SU-DHL-6 (cell line): Measurements from ENCODE around the gene THSD4.

Experiments
- H2AFZ ChIP-seq: fragments of 200-600 bp; sonication (generic); 2 replicates; pipeline ENCODE4 v1.6.1; 2014; ENCODE audit warnings: low read depth, mild to moderate bottlenecking, moderate library complexity, mixed read lengths, antibody characterized with exemption, low read length; ENCODE audit not compliant: severe bottlenecking
- H3F3A ChIP-seq: fragments of 200-600 bp; shearing (Covaris generic); 2 replicates; pipeline ENCODE4 v1.6.0; 2016; ENCODE audit warnings: antibody characterized with exemption, mild to moderate bottlenecking; ENCODE audit not compliant: insufficient read depth
- H3K27ac ChIP-seq: fragments of 200-600 bp; sonication (generic); 2 replicates; pipeline ENCODE4 v1.5.1; 2016; ENCODE audit warnings: low read depth, mild to moderate bottlenecking, low read length, moderate library complexity, mixed read lengths
- H3K27me3 ChIP-seq: fragments of 200-600 bp; sonication (generic), shearing (Covaris generic); 2 replicates; pipeline ENCODE4 v1.6.0; 2014; ENCODE audit warnings: mild to moderate bottlenecking, low read length
- H3K36me3 ChIP-seq: fragments of 200-600 bp; sonication (generic); 2 replicates; pipeline ENCODE4 v1.6.1; 2014; ENCODE audit warnings: mild to moderate bottlenecking, low read length, mixed read lengths
- H3K4me2 ChIP-seq: fragments of 300-600, 200-600 bp; shearing (Covaris generic), sonication (generic); 2 replicates; pipeline ENCODE4 v1.6.0; 2014; ENCODE audit warnings: low read length, low read depth, mild to moderate bottlenecking; ENCODE audit not compliant: poor library complexity, severe bottlenecking
- H3K4me3 ChIP-seq: fragments of 200-600 bp; sonication (generic); 2 replicates; pipeline ENCODE4 v1.5.1; 2014; ENCODE audit warnings: antibody characterized with exemption, low read length, mild to moderate bottlenecking, mixed read lengths; ENCODE audit not compliant: insufficient read depth, poor library complexity, severe bottlenecking
- H3K79me2 ChIP-seq: fragments of 200-600 bp; sonication (generic); 2 replicates; pipeline ENCODE4 v1.6.1; 2014; ENCODE audit warnings: mild to moderate bottlenecking, low read length, moderate library complexity; ENCODE audit not compliant: insufficient read depth
- H3K9ac ChIP-seq: fragments of 200-600 bp; sonication (generic); 2 replicates; pipeline ENCODE4 v1.7.0; 2014; ENCODE audit warnings: mild to moderate bottlenecking, low read length
- H3K9me2 ChIP-seq: fragments of 200-600 bp; sonication (generic); replicated peaks from 2 replicates; pipeline ENCODE4 v1.6.1; 2014; ENCODE audit warnings: low read length; ENCODE audit not compliant: insufficient read depth
- H3K9me3 ChIP-seq: fragments of 200-600 bp; sonication (generic); 2 replicates; pipeline ENCODE4 v1.6.1; 2014; ENCODE audit warnings: low read length, mixed read lengths; ENCODE audit not compliant: insufficient read depth
- H4K20me1 ChIP-seq: fragments of 200-600 bp; sonication (generic); 2 replicates; pipeline ENCODE4 v1.6.1; 2014; ENCODE audit warnings: low read depth, mild to moderate bottlenecking, antibody characterized with exemption, low read length, moderate library complexity, mixed read lengths
- EZH2phosphoT487 ChIP-seq: fragments of 200-600 bp; sonication (generic), shearing (Covaris generic); conservative IDR thresholded peaks from 2 replicates; pipeline ENCODE4 v1.6.1; 2018; ENCODE audit warnings: mild to moderate bottlenecking, antibody characterized with exemption, low read length, moderate library complexity, mixed read lengths
- TF ChIP-seq, protein P1 (sequence below): fragments of 200-600 bp; sonication (generic); IDR thresholded peaks from one replicate; pipeline ENCODE4 v1.5.1; 2017; ENCODE audit warnings: antibody characterized with exemption, mild to moderate bottlenecking, low read length, moderate library complexity; ENCODE audit not compliant: insufficient read depth, poor library complexity, severe bottlenecking

THSD4 gene

DNA sequence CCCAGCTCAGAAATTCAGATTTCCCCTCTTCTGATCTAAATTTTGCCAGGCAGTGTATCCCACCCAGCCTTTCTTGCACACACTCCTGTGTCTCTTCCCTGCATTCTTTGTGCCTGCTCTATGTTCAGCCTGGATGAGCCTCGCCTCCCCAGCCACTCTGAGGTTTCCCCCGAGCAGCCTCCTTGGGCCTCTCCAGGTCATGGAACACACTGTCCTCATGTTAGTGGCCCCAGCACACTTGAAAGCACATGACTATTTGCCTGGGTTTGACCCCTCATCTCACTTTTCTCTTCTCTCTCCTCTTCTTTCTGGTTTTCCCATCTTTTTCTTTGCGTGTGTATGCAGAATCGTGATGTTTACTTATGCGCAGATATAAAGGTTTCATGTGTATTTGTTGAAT is 3.1 kb downstream of the THSD4 start:
- H3K27me3 ChIP-seq: no peaks in the 10 kb centered on the region
- H3K27ac ChIP-seq: no peak overlapping the region
- no peaks in the 10 kb centered on the region for H3K9me3 ChIP-seq
- no peaks in the 10 kb centered on the region for H4K20me1 ChIP-seq
- H3K79me2 ChIP-seq: no peaks in the 10 kb centered on the region
- no peak overlapping the region for H3K4me3 ChIP-seq
- no peaks in the 10 kb centered on the region for H3F3A ChIP-seq
- H3K9ac ChIP-seq: no peak overlapping the region
- H3K4me2 ChIP-seq: no peak overlapping the region
- no peaks in the 10 kb centered on the region for H3K36me3 ChIP-seq
- H2AFZ ChIP-seq: no peak overlapping the region
- no peaks in the 10 kb centered on the region for H3K9me2 ChIP-seq
- TF ChIP-seq, protein P1, sequence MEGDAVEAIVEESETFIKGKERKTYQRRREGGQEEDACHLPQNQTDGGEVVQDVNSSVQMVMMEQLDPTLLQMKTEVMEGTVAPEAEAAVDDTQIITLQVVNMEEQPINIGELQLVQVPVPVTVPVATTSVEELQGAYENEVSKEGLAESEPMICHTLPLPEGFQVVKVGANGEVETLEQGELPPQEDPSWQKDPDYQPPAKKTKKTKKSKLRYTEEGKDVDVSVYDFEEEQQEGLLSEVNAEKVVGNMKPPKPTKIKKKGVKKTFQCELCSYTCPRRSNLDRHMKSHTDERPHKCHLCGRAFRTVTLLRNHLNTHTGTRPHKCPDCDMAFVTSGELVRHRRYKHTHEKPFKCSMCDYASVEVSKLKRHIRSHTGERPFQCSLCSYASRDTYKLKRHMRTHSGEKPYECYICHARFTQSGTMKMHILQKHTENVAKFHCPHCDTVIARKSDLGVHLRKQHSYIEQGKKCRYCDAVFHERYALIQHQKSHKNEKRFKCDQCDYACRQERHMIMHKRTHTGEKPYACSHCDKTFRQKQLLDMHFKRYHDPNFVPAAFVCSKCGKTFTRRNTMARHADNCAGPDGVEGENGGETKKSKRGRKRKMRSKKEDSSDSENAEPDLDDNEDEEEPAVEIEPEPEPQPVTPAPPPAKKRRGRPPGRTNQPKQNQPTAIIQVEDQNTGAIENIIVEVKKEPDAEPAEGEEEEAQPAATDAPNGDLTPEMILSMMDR: no peak
- TF ChIP-seq EZH2phosphoT487: no peak

DNA sequence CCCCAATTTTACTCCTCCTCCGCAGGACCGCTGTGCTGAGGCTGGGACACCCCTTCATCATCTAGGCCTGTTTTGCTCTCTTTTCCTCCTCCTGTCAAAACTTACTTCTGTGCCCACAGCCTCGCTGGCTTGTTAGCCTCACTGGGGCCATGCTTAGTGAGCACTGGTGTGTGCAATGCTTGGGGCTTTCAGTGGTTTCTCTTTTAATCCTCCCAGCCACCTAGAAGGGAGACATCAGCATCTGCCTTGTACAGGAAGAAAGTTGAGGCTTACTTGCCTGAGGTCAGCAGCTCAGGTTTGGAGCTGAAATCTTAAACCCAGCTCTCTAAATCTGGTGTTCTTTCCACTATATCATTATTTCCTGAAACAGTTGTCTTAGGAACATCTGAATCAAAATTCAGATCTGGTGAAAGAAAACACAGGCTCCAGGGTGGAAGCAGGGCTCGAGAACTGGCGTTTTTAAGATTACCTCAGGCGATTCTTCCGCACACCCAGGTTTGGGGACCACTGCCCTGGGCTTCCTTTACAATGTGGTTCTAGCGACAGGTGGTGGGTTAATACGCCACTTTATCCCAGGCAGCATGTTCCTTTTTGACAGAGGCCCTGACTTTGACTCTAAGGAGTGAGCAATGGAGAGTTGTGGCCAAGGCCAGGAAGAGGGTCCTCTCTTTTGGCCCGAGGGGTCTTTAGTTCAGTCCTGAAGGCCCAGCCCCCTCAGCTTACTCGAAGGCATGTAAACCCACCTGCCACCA is 3.8 kb downstream of the THSD4 start:
- no peak overlapping the region for H3K27ac ChIP-seq
- H3K27me3 ChIP-seq: no peaks in the 10 kb centered on the region
- no peaks in the 10 kb centered on the region for H3K9me3 ChIP-seq
- no peak overlapping the region for H3K4me3 ChIP-seq
- no peaks in the 10 kb centered on the region for H3K9me2 ChIP-seq
- H3K9ac ChIP-seq: no peak overlapping the region
- no peak overlapping the region for H2AFZ ChIP-seq
- TF ChIP-seq EZH2phosphoT487: no peak
- TF ChIP-seq, protein P1: no peak
- H4K20me1 ChIP-seq: no peaks in the 10 kb centered on the region
- H3F3A ChIP-seq: no peaks in the 10 kb centered on the region
- no peak overlapping the region for H3K4me2 ChIP-seq
- no peaks in the 10 kb centered on the region for H3K36me3 ChIP-seq
- no peaks in the 10 kb centered on the region for H3K79me2 ChIP-seq

DNA sequence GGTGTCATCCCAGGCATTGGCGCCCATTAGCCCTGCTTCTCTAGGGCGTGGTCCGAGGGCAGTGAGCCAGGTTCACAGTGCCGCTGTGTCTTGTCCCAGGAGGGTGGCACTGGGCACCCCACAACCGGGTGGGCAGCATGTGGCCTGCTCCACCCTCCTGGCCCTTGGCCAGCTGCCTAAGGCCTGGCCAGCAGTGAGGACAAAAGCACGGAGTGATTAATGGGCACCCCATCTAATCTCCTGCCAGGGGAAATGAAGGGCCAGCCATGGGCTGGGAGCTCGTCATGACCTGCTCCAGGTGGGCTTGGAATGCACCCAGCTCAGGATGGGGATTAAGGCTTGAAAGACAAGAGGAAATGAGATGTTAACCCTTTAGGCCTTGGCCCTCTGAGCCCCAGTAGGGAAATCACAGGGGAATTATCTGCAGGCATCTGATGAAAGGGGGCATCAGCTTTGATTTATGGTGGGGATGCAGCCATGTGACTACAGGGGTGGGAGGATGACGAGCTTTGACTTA is 5.2 kb downstream of the THSD4 start:
- TF ChIP-seq EZH2phosphoT487: no peak
- TF ChIP-seq, protein P1: no peak
- Histone ChIP-seq H3K27ac (no peak overlapping the region), H3K79me2 (no peaks in the 10 kb centered on the region)

More for the DNA sequence above, 5.2 kb downstream of the THSD4 start:
- H4K20me1 ChIP-seq: no peaks in the 10 kb centered on the region
- no peak overlapping the region for H3K4me2 ChIP-seq
- H2AFZ ChIP-seq: no peak overlapping the region
- H3F3A ChIP-seq: no peaks in the 10 kb centered on the region
- no peaks in the 10 kb centered on the region for H3K9me2 ChIP-seq
- H3K36me3 ChIP-seq: no peaks in the 10 kb centered on the region
- no peaks in the 10 kb centered on the region for H3K9me3 ChIP-seq
- no peaks in the 10 kb centered on the region for H3K27me3 ChIP-seq
- no peak overlapping the region for H3K9ac ChIP-seq
- no peak overlapping the region for H3K4me3 ChIP-seq
